Measurements from ENCODE around the gene IL21R.
A peak's percentile ranks its signal among the peaks of the same experiment; 100 is the strongest.
"Not testable (repeated sequence)": the region's sequence is repeated elsewhere in the genome, so short reads cannot be mapped to it uniquely, and the experiment has no call there.

Gene IL21R

GRCh38 chr16:27377666-27378485 is 24.1 kb upstream of the IL21R start:
- no peak for DNase-seq

- DNase-seq: peak in 2 of 3 donors; percentile 33 to 51
Observed at GRCh38 chr16:27378871-27379481, 23.0 kb upstream of the IL21R start.

DNA sequence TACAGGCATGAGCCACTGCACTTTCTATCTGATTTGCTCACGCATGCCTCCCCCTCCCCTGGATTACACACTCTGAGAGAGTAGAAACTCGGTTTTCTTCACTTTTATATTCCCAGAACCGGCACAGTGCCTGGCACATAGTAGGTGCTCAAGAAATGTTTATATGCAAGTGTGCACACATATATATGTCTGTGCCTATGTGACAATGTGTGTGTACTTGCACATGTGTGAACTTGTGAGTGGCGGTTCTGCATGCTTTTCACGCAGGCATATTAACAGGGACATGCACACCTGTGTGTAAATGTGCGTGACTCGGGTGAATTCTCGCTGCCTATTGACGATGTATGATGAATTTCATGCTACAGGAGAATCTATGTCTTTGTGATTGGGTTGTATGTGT is 22.1 kb upstream of the IL21R start:
- no peak for DNase-seq

- DNase-seq: no peak
Observed at GRCh38 chr16:27381236-27381635, 20.7 kb upstream of the IL21R start.

DNA sequence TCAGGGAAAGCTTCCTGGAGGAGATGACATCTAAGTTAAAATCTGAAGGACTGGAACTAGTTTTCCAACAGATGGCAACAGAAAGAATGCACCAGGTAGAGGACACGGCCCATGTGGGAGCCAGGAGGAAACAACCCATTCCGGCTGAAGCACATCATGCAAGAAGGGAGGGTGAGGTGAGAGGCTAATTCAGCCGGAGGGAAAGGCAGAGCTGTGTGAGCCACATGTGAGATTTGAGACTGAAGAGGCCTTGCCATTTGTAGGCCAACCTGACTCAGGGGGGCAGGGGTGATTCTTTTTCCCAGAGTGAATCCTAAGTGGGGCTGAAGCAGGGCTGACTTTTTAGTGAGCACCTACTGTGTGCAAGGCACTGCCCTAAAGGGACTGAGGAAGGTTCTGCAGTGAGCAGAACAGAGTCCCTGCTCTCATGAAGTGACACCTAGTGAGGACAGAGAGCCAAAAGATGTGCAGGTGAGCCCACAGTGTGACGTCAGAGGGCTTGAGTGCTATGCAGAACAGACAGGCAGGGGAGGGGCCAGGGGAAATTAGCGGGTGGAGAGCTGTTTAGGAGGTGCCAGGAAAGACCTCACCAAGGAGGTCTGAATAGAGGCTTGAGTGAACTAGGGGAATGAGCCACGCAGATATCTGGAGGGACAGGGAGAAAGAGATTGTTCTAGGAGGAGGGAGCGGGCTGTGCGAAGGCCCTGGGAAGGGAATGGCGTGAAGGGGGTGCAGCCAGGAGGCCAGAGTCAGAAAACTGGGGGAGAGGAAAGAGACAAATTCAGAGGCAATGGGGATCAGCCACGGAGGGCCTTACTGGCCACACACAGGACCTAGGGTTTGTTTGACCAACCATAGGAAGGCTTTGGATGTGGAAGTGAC is 19.8 kb upstream of the IL21R start:
- DNase-seq: no peak

DNA sequence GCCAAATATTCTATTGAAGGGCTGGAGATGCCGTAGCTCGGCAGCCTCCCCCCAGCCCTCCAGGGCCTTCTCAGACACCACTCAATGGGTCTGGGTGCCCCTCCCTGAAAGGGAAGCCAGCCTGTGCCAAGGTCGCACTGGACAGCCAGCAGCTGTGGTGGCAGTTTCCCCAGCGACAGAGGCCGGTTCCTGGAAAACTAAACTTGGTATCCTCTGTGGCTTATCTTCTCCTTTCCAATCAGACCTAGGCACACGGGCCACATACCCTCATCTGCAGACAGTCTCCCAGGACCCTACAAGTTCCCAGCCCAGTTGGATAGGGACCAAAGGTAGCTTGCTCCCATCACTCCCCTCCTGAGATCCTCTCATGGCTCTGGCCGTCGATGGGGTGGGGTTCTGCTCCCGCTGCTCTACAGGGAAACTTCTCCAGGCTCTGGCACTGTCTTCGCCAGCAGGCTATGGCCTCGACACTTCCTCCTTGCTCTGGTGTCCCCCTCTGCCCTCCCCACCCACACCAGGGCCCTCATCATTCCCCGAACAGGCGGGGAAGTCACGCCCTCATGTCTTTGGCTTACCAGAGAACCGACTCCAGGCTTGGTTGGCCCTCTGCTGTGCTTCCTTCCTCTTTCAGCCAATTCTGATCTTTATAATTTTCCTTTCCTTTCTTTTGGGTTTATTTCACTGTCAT is 18.3 kb upstream of the IL21R start:
- peak; percentile 93 to 96 (median 95) for DNase-seq

GRCh38 chr16:27384425-27384824 is 17.5 kb upstream of the IL21R start:
- no peak for DNase-seq

DNA sequence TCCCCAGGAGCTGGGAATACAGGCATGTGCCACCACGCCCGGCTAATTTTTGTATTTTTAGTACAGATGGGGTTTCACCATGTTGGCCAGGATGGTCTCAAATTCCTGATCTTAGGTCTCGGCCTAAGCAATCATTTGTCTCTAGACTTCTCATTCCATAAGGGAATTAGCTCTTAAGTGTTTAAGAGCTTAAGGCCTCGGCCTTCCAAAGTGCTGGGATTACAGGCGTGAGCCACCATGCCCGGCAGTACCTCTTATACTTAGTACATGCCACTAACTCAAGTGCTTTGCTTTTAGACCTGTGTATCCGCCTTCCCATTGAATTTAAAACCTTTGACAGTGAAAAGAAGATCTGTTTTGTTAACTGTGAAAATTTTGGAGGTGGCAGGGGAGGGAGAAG is 16.6 kb upstream of the IL21R start:
- no peak for DNase-seq

- no peak for DNase-seq
Observed at GRCh38 chr16:27386674-27387073, 15.3 kb upstream of the IL21R start.

GRCh38 chr16:27387724-27388123 is 14.2 kb upstream of the IL21R start:
- DNase-seq: no peak

DNA sequence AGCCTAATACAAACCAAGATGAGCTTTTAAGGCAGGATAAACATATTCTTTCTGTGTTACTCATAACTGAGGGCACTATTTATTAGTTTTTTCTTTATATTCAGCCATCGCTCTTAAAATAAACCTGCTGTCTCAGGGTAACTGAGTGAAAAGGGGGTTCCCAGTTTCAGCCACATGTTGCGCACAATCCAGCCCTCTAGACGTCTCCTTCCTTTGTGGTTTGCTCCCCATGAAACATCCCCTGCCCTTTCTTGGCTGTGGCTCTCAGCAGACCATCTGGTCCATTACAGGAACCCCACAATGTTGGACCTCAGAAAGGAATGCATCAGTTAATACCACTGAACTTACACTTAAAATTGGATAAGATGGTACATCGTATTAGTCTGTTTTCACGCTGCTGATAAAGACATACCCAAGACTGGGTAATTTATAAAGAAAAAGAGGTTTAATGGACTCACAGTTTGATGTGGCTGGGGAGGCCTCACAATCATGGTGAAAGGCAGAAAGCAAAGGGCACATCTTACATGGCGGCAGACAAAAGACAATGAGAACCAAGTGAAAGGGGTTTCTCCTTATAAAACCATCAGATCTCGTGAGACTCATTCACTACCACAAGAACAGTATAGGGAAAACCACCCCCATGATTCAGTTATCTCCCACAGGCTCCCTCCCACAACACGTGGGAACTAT is 12.6 kb upstream of the IL21R start:
- DNase-seq: peak; percentile 64 to 74 (median 69)

- DNase-seq: peak in 2 of 3 donors; percentile 54 to 57
Observed at GRCh38 chr16:27390151-27390550, 11.8 kb upstream of the IL21R start.

GRCh38 chr16:27392671-27393070 is 9.3 kb upstream of the IL21R start:
- DNase-seq: no peak

- no peak for DNase-seq
Observed at GRCh38 chr16:27394516-27394915, 7.5 kb upstream of the IL21R start.

- DNase-seq: not testable (repeated sequence)
Observed at GRCh38 chr16:27398341-27398893, 3.6 kb upstream of the IL21R start.

DNA sequence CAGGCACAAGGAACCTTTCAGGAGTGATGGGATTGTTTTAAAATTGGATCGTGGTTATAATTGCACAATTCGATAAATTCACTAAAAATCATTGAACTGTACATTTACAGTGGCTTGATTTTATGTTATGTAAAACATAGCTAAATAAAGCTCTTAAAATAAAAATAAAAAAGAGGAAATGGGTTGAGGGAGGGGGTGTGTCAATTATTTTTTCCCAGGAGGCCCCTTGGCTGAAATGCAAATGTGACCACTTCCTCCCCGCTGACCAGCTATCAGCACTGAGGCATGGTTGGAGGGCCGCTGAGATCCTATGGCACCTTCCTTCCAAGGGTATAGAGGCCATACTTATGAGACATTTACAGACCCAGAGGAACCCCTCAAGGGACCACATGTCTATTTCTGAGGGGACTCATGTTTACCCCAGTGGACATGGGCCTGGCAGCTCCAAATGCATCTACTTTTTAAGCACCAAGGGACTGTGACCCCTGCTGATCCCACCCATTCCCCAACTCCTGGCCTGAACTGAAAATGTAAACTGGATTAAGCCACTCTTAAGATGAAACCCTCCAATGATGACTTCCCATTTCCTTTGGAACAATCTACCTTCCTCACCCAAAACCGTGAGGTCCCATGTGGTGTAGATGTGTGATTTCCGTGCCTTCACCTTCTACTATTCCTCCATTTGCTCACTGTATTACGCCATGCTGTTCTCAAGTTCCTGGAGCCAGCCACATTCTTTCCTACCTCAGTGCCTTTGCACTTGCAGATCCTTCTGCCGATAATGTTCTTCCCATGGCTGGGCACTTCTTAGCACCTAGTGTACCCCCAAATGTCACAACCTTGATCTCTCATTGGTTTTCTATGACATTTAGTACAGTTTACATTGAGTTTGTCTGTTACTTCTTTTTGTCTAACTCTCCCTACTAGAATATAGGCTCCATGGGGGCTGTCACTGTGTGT is 2.8 kb upstream of the IL21R start:
- peak; percentile 69 to 78 (median 73) for DNase-seq

- no peak for DNase-seq
Observed at GRCh38 chr16:27399969-27400368, 2.0 kb upstream of the IL21R start.

DNA sequence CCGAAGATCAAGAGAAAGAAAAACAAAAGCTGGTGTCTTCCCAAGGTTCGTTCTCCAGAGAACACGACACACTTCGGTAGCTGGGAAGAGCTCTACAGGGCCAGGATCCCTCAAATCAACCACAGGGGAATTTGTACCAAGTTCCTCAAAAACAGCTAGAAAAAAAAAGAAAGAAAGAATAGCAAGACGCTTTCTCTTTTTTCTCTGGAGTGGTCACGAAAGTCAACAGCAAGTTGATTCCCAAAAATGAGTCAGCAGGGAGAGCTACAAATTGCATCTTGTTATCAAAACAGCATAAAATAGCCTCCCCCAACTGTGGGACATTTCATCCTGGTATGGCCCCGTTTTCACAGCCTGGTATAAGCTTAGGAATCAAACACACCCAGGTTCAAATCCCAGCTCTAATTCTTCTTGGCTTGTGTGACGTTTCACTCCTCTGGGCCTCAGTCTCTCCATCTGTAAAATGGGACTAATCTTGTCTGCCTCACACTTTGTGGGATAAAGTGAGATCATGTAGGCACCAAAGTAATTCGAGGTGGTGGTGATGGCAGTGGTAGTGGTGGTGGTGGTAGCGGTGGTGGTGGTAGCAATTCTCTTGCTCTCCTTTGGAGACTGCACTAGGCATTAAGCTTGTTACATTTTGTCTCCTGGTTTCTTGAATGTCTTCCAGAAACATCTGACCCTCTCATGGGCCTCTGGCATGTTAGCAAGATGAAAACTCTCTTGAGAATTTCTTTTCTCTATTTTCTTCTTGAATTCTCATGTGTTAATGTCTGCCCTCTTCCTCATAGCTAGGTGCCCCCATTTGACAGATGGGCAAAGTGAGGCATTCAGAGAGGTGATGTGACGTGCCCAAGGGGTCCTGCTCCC is 988 bp upstream of the IL21R start:
- DNase-seq: peak; percentile 72 to 92 (median 84)

GRCh38 chr16:27402569-27402963 is 592 bp downstream of the IL21R start:
- no peak for DNase-seq

All from suppressor macrophage treated with lipopolysaccharide for 1 hour (primary cell).